Activated T-cell treated with anti-CD3 and anti-CD28 coated beads for 4 hours (primary cell): ENCODE results near the gene ANK3.

ENCODE experiments used
- DNase-seq: peaks from one replicate; pipeline ENCODE4 v3.0.0-alpha.2; 2020

The ANK3 gene

DNA sequence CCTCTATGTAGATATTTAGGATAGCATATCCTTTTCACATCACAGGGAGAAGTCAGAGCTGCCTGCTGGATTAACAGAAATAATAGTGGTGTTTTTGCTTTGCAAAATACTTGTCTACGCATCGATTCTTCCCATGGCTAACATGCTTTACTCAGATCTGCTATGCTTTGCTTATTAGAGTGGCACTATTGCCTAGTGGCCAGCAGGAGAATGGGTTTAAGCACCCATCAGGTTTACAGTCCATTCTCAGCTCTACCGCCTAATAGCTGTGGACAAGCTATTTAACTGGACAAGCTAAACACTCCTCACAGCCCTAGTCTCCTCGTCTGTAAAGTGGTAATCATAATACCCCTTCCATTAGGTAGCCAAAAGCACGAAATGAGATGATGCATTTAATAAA, 265.1 kb downstream of the ANK3 start:
- DNase-seq: no peak

DNA sequence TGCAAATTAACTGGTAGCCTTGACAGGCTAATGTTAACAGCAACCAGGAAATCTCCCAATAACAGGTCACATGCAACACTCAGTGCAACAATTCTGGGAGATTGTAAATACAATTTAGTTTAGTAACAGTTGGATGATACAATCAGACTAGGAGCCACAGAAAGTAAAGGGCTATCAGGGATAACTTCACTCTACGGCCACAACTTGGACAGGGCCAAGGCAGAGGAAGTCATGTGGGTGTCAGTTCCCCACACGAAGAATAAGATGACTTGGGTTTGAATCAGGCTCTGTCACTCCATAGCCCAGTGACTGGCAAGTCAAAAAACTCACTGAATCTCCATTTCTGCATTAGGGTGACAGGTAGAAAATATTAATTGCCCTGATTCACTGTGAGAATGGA, 266.0 kb downstream of the ANK3 start:
- no peak for DNase-seq

DNA sequence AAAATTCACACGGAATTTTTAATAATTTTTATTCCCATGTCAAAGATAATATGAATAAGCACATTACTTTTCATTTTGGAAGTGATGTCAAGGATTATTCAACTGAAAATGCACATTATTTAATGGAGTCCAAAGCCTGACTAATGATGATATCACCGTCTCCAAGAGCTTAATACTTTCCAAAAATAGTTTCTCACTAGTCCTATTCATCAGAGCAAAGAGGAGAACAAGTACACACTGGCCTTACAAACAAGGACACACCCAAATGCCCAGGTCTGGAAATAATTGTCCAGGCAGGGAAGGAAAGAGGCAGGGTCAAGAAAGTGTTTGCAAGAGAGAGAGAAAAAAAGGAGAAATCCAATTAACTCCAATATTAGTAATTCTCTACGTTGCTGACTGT, 266.5 kb downstream of the ANK3 start:
- no peak for DNase-seq

DNA sequence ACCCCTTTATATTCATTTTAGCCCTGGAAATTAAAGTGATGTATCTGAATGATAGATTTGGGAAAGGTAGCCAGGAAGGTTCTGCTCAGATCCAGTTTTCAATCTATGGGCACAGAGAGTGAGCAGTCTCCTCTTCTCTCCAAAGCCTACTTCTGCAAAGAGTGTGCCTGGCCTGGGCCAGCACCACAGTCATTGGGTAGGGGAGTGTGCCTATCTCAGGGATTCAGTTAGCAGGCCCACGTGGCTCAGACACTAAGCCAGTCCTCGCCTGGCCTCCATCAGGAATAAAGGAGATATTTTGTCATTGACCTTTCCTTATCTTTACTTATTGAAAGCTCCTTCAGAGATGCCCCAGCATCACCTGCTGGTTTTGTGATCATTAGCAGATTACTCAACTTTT, 267.5 kb downstream of the ANK3 start:
- DNase-seq: no peak

DNA sequence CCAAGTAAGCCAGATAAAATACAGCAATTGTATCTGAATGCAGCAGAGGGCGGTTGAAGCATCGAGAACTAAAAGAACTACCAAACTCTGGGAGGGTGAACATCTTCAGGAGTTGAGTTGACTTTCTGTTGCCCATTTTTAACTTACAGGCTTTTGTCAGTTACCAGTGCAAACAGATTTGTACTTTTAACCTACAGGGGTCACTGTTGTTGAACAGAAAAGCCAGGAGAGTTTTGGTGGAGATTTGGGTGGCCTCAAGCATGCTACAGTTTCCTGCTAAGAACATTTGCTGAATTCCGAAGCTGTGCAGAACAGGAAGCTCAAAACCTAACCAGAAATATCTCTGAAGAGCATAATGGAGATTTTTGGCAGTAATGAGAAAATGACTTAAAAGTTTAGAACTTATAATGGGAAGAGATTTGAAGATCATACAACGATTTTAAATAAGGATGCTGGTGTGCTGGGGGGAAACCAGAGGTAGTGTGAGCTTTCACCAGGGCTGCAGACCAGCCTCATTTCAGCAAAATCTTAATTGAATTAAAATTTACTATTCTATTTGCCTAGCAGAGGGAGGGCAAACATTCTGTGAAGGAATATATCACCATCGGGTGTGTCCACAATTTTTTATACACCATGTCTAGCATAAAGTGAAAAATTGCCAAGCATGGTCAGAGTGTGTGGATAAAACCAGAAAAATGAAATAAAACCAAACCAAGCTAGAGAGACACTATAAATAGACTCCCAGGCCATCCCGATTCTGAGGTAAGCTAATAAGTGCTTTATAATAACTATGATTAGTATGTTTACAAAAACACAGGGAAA, 274.7 kb downstream of the ANK3 start:
- DNase-seq: no peak

DNA sequence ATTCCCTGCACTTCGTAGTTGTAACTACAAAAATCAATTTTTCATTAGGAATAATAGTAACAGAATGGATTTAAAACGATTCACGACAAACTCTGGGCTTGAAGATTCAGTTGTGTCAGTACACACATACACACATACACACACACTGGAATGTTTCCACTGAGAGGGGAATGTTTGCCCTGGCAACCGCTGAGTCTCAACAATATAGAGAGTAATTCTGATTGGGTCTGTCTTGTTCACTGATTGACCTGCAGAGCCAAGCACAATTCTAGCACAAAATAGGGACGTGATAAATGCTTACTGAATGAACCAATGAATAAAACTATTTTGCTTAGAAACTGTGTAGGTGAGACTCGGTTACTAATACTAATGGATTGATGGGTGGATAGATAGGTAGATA, 278.9 kb downstream of the ANK3 start:
- no peak for DNase-seq

DNA sequence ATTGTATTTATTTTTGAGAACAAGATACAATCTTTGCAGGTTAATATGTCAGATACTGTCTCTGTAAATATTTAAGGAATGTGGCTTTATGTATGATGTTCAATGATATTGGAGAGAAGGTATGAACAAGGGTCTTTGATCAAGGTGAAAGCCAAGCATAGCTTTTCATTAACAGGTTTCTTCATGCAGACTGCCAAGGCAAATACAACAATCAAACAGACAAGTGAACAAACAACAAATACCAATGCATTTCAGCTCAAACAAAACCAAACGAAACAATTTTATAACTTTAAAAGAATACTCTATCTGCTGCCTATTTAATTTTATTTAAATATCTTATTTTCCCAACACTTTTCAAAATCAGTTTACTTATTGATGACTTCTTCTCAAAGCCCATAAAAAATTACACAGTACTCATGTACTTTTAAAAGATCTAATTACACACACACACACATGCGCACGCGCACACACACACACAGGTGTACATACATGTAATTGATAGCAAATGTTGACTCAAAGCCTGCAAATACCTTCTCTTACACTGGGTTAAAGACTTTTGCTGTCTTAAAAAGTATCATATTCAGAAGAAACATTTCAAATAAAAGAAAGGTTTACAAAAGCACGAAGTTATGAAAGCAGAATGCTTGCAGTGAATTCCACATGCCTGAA, 282.2 kb downstream of the ANK3 start:
- no peak for DNase-seq

DNA sequence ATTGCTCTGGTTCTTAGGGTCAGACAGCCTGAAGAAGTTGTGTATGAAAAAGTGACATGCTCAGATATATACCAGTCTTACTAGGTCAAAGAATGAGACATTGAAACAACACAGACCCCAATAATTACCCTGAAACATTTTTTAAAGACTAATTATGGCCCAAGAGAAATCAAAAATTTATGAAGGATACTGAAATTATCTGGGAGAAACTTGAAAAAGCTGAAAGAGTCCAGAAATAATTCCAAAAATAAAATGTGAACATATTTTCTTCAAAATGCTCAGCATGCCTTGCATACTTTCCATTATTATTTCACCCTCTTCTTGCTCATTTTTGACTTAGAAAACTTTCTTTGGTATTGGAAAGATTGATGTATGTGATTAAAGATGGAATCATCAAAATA, 284.4 kb downstream of the ANK3 start:
- no peak for DNase-seq

DNA sequence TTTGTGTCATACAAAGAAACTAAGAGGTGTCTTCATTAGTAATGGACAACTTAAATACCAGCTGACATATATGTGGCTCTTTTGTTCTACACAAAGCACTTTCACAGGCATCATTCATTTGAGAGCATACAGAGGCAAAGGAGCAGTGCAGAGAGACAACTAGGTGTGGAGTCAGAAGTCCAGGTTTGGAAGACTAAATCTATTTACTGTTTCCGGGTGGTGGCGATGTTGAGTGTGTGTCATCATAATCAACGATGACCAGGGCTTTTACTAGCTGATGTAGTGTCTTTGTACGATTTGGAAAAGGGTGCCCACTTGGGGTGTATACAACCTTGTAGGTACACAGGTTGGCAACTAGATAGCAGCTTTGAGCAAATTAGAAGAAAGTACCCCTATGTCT, 287.9 kb downstream of the ANK3 start:
- DNase-seq: no peak

DNA sequence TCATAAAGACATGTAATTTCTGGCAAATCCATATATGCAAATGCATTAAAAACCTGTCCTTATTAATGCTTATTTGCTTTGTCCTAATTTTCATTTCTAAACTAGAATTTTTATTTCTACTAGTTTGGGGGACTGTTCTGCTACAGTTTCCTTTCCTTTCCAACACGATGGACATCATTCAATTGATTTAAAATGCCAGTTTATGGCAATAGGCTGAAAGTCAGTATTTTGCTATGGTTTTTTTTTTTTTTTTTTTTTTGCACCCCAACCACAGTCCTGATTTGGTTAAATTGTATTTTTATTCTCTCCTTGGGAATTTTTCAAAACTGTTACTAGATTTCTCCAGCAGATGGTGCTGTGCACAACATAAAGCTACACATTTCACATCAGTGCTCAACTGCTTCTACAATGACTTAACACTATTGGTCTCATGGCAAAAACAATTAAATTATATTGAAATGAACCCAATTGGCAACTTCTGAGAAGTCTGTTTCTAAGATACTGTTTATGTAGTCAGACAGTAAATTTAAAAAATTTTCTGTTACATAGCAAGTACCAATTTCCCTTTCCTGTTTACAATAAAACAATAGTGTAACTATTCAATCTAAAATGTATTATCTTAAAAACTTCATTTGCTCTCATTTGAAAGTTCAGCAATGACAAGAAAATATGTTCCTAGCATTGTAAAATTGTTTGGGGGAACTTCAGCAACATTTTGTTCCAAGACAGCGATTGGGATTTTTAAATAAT, 289.5 kb downstream of the ANK3 start:
- DNase-seq: no peak

DNA sequence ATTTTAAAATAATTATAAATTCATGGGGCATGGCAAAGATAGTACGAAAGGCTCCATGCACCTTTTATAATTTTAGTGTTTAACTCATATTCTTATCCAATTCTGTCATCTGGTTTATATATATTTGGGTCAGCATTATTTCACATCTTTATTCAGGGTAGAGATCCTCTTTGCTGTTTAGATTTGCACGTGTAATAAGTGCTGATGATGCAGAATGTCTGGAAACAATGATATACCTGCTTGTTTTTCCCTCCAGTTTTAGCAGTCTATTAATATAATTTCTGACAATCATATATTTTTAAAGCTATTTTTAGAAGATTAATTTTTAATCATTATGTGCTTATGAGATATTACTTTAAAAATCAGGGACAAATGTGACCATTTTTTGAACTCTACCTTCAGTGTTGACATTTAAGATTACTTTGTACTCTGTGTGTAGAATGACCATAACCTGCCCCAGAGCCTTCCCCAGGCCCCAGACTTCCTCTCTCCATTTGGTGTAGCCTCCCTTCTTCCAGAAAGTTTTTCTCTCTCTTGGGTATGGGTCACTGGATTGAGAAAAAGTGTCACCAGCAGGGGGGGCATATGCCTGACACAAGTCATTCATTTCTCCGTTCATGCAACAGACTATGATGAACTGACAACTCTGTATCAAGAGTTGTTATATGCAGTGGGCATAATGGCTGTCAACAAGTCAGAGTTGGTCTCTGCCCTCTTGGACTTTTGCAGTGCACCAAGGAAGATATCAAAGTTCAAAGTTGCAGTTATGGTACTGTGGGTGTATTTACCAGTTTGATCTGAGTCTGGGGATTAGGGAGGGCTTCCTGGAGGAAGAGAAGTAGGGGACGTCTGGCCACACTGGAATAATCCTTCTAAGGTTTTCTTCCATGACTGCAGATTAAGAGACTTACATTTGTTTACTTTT, 290.7 kb downstream of the ANK3 start:
- DNase-seq: no peak

DNA sequence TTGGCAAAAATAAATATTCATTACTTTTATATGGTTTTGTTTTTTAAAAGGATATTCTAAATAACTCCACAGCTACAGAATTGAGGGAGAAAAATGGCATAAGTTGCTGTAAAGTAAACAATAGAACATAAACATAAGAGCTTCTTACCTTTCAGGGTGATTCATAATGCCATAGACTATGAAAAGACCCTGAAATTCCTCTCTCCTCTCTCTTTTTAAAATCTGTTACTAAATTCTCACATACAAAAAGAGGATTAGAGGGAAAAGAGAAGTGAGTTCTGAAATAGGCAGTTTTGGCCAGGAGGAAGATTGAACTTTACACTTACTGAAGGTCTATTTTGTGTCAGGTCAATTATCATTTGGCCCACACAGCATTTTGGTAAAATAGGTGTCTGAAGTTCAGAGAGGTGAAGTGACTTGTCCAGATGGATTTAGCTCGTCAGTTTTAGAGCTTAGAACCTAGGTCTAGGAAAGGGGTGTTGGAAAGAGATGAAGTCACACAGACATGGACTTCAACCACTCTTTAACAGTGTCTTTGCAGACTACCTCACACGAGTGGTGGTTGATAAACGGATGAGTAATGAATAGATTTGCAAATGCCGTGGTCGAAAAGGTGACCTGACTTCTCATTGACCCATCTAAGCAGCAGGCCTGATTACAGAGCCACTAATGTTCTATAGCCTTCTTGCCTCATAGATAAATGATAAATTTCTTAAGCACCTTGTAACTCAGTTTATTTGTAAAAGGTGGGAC, 292.7 kb downstream of the ANK3 start:
- DNase-seq: no peak

DNA sequence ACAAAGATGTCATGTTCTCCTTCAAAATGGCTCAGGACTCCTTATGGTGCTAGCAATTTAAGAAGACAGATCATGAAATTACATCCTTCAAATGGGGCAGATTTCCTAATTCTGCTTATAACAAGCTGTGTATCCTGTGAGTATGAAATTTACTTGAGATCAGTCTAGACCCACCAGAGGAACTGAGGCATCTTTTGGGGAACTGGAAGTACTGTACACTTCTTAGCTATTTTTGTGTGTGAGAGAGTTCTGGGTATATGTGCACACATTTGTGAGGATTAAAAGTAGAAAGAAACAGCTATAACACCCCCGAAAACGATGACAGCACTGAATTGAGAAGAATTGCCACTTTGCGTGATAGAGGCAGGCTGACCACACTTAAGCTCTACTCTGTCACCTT, 296.4 kb downstream of the ANK3 start:
- DNase-seq: no peak

DNA sequence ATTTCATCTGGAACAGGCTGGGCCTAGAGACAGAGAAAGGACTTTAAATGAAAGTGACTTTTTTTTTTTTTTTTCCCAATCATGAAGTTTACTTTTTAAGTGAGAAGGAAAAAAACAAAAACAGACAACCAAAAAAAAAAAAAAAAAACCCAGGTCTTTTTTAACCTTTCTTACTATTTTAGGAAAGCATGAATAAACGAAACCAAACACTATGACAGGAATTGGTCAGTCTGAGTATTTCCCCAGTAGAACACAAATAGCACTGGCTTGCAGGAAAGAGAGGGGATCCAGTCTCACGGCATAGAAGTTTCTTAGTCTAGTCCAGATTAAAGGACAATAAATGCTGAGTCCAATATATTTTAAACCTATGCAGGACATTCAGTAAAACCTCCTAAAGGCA, 302.8 kb downstream of the ANK3 start:
- DNase-seq: no peak

DNA sequence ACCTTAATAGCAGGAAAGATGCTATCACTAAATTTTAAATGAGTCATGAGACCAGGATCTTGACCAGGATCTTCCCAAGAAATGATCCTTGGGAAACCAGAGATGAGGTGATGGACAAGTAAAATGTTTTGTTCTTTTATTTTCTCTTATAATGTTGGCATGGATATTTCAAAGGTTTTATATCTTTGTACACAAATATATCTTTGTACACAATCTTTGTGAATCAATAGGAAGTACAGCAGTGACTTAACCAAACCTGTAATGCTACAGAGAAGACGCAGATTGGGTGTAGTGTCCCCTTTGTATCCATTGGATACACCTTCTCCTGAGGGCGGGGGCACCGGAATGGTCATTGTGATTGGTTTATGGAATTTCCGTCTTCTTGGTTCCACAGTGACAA, 303.3 kb downstream of the ANK3 start:
- DNase-seq: no peak

DNA sequence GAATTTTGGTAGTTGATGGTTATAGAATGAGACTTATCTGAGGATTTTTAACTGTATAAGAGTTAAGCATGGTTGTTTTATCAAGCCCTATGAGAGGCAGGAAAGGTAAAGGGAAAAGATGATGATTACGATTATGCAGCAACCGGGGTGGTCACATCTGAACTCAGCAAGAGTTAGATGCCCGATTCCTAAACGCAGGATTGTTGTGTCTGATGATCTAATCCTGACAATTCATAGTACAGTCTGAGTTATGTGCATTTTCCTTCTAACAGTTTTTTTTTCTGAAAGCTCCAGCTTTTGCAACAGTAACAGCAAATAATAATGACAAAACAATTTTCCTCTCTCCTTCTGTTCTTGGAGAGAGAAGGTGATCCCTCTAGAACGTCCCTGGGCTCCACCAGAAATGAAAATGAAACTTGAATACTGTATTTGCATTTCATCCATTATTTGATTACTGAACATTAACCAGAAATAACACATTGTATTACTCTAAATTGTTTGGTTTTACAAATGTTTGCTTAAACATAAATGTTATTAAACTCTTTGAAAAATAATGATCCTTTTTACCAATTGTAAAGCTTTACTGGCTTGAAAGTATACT, 306.8 kb downstream of the ANK3 start:
- no peak for DNase-seq

DNA sequence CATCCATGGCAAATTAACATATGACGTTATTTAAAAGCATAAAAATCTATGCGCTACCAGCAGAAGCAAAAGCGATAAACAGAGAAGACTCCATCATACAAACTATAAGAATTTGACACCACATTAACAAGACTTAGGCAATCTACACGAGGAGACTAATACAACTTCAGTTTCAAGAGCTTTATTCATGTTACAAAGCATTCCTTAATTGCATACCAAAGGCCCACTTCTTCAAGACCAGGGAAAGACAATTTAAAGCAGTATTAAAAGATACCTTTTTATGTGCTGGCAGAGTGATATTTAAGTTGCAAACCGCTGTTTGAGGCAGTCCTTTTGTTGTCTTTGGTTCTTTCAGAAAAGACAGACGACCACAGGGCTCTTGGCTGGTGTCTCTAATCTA, 307.3 kb downstream of the ANK3 start:
- DNase-seq: no peak

DNA sequence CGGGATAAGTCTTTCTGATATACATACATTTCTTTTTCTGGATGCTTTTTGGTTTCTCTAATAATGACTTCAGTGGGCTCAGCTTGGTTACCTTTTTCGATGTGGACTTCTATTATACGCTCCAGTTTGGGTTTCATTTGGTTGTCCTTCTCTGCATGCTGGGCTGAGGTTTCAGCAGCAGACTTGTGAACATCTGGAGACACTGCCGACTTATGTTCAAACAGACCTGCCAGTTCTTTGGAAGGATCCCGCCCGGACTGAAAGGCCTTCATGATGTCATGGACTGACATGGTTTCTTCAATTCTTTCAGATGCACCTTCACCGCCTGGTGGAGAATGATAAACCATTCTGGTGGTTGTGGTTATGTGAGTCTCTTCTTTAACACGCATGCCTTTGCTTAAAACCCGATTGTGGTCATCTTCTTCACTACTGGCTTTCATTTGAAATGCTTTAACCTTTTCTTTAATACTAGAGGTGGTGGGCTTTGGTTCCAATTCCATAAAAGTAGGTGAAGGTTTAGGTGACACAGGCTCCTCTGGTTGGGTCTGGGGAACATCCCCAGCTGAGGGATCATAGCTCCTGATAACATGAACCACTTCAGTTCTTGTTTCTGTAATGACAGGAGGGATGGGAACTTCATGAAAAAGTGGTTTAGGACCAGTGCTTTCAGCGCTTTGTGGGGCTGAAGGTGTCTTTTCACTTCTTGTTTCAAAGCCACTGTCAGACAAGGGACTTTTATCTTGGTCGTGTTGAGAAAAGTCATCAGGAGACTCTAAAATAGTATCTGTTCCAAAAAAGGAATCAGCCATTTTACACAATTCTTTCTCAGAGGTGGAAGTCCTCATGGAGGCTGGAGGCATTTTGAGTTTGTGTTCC, 315.7 kb downstream of the ANK3 start:
- no peak for DNase-seq

DNA sequence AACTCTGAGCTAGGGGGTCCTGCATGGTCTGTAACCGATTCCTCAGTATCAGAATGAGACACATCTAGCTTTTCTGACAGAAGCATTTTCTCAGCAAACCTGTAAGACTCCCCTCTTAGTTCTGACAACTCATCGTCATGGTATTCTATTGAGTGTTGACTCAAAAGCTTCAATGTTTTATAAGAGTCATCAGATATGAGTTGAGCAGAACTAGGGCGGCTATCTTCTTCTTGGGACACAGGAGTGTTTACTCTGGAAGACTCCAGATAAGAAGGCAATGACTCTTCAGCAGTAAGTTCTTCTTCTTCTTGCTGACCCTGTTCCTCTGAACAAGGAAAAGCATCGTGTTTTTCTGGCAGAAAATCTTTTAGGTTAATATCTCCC, 316.3 kb downstream of the ANK3 start:
- no peak for DNase-seq

DNA sequence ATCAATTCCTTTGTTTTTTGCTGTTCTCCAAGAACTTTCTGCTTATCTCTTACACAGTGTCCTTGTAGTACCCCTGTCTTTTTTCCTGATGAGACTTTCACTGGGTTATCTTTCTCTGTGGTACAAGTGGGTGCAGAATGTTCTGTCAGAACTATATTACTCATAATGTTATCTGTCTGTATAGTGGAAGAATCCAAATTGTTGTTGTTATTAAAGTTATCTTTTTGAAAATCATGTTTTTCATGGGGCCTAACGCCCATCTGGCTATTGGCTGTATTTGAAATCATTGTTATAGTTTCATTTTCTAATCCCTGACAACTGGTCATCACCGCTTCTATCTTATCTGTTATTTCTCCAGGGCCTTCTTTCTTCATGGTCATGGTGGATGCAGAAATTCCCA, 320.4 kb downstream of the ANK3 start:
- no peak for DNase-seq

DNA sequence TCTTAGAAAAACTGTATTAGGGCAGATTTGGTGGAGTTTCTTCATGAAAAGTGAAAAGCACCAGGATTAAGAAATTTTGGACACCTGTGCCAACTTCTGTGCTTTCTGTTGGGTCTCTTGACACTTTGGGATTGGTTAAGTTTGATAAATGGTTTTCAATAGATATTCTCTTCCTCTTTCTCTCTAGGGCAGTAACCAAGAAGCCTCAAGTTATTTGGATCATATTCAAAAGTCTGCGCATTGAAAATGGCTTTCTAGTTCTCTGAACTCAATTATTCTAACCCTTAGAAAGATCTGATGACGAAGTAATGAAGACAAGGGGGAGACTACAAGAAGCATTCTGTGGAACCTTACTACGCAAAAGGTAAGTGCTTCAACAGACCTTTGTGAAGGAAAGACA, 339.3 kb downstream of the ANK3 start:
- DNase-seq: no peak
